NB4 (cell line): ENCODE data around the gene EGLN2.
"Not testable (repeated sequence)": the region's sequence is repeated elsewhere in the genome, so short reads cannot be mapped to it uniquely, and the experiment has no call there.

Source experiments
- POLR2A ChIP-seq: IDR thresholded peaks from 2 replicates; pipeline ENCODE4 v1.6.1; 2011; ENCODE audit warnings: mild to moderate bottlenecking; ENCODE audit not compliant: insufficient read length; ENCODE audit errors: extremely low read depth
- TF ChIP-seq, protein P1 (sequence below): IDR thresholded peaks from one replicate; pipeline ENCODE4 v1.5.1; 2012; ENCODE audit warnings: low read depth, low read length

DNA sequence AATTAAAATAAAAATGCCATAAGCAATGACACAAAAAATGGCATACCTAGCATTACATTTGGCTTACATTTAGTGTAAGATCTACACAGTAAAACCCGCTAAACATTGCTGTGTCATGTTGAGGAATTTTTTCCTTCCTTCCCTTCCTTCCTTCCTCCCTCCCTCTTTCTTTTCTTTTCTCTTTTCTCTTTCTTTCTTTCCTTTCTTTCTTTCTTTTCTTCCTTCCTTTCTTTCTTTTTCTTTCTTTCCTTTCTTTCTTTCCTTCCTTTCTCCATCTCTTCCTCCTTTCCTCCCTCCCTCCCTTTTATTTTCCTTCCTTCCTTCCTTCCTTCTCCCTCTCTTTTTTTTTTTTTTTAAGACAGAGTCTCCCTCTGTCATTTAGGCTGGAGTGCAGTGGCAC lies 39.5 kb downstream of the EGLN2 start:
- TF ChIP-seq, protein P1, sequence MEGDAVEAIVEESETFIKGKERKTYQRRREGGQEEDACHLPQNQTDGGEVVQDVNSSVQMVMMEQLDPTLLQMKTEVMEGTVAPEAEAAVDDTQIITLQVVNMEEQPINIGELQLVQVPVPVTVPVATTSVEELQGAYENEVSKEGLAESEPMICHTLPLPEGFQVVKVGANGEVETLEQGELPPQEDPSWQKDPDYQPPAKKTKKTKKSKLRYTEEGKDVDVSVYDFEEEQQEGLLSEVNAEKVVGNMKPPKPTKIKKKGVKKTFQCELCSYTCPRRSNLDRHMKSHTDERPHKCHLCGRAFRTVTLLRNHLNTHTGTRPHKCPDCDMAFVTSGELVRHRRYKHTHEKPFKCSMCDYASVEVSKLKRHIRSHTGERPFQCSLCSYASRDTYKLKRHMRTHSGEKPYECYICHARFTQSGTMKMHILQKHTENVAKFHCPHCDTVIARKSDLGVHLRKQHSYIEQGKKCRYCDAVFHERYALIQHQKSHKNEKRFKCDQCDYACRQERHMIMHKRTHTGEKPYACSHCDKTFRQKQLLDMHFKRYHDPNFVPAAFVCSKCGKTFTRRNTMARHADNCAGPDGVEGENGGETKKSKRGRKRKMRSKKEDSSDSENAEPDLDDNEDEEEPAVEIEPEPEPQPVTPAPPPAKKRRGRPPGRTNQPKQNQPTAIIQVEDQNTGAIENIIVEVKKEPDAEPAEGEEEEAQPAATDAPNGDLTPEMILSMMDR, result not testable (repeated sequence)
- TF ChIP-seq POLR2A, result not testable (repeated sequence)
